WTC11 (cell line): ENCODE data around the gene GLT6D1.

Experiments used
- CREB1 ChIP-seq: sonication (generic); formaldehyde crosslinking; IDR thresholded peaks from 2 replicates; pipeline ENCODE4 v1.8.0; 2023; ENCODE audit warnings: mild to moderate bottlenecking, missing genetic modification reagents
- CTCF ChIP-seq: fragments of 200-600 bp; IDR thresholded peaks from 2 replicates; pipeline ENCODE4 v1.8.0; 2022; ENCODE audit warnings: antibody characterized with exemption
- E2F5 ChIP-seq: sonication (generic); formaldehyde crosslinking; IDR thresholded peaks from 2 replicates; pipeline ENCODE4 v1.8.1; 2022; ENCODE audit warnings: mild to moderate bottlenecking, moderate library complexity, missing genetic modification reagents
- HMGA2 ChIP-seq: fragments of 250-450 bp; sonication (Bioruptor Pico); IDR thresholded peaks from 2 replicates; pipeline ENCODE4 v1.4.0; 2021; ENCODE audit warnings: mild to moderate bottlenecking, moderate library complexity
- JUN ChIP-seq: sonication (generic); formaldehyde crosslinking; IDR thresholded peaks from 2 replicates; pipeline ENCODE4 v1.8.0; 2023; ENCODE audit warnings: mild to moderate bottlenecking, missing genetic modification reagents
- MAX ChIP-seq: sonication (generic); formaldehyde crosslinking; IDR thresholded peaks from 2 replicates; pipeline ENCODE4 v1.8.0; 2022; ENCODE audit warnings: mild to moderate bottlenecking, missing genetic modification reagents
- PRDM15 ChIP-seq: sonication (generic); formaldehyde crosslinking; IDR thresholded peaks from 2 replicates; pipeline ENCODE4 v1.8.0; 2022; ENCODE audit warnings: missing genetic modification reagents
- ZNF232 ChIP-seq: sonication (generic); formaldehyde crosslinking; IDR thresholded peaks from 2 replicates; pipeline ENCODE4 v1.8.0; 2022; ENCODE audit warnings: mild to moderate bottlenecking, missing genetic modification reagents
- ZNF317 ChIP-seq: sonication (generic); formaldehyde crosslinking; IDR thresholded peaks from 2 replicates; pipeline ENCODE4 v1.8.1; 2023; ENCODE audit warnings: low read depth, mild to moderate bottlenecking, moderate library complexity, missing genetic modification reagents, borderline replicate concordance

- TF ChIP-seq CTCF = no peak
- TF ChIP-seq HMGA2 = no peak
- no peak for TF ChIP-seq E2F5
- TF ChIP-seq MAX (CRISPR knock-in tag) = no peak
- TF ChIP-seq ZNF232 (CRISPR knock-in tag) = no peak
- no peak for TF ChIP-seq PRDM15
- TF ChIP-seq CREB1 (CRISPR knock-in tag) = no peak
- no peak for TF ChIP-seq JUN
- no peak for TF ChIP-seq ZNF317 (CRISPR knock-in tag)
Observed at GRCh38 chr9:135584371-135584770, 55.0 kb downstream of the GLT6D1 start.
